D341Med (cell line): ENCODE results near the gene ZNF599.
"Not testable (repeated sequence)": the region's sequence is repeated elsewhere in the genome, so short reads cannot be mapped to it uniquely, and the experiment has no call there.

Experiments used
- DNase-seq: peaks from one replicate; pipeline ENCODE4 v3.0.0; 2012; ENCODE audit warnings: low spot score

Gene ZNF599

GRCh38 chr19:34772697-34773554 is at the start of gene ZNF599:
ZNF599 (minus strand) TSS chr19:34773215; CDS start chr19:34772841, 374 bp downstream.
- DNase-seq, result peak; percentile 93

- no peak for DNase-seq
Observed at GRCh38 chr19:34818270-34818669, 45.3 kb upstream of the ZNF599 start.

GRCh38 chr19:34816708-34817107 is 43.7 kb upstream of the ZNF599 start:
- no peak for DNase-seq

GRCh38 chr19:34808566-34808965 is 35.6 kb upstream of the ZNF599 start:
- no peak for DNase-seq

- DNase-seq, result no peak
Observed at GRCh38 chr19:34806976-34807860, 34.2 kb upstream of the ZNF599 start.

GRCh38 chr19:34804115-34804514 is 31.1 kb upstream of the ZNF599 start:
- DNase-seq, result no peak

GRCh38 chr19:34796953-34797352 is 23.9 kb upstream of the ZNF599 start:
- DNase-seq, result not testable (repeated sequence)

- DNase-seq, result no peak
Observed at GRCh38 chr19:34794066-34794960, 21.3 kb upstream of the ZNF599 start.

GRCh38 chr19:34793565-34793964 is 20.6 kb upstream of the ZNF599 start:
- DNase-seq, result no peak

GRCh38 chr19:34788074-34788473 is 15.1 kb upstream of the ZNF599 start:
- no peak for DNase-seq

GRCh38 chr19:34787059-34787824 is 14.2 kb upstream of the ZNF599 start:
- no peak for DNase-seq

- no peak for DNase-seq
Observed at GRCh38 chr19:34786236-34786635, 13.2 kb upstream of the ZNF599 start.

GRCh38 chr19:34779652-34780051 is 6.6 kb upstream of the ZNF599 start:
- DNase-seq, result no peak

GRCh38 chr19:34778342-34778741 is 5.3 kb upstream of the ZNF599 start:
- no peak for DNase-seq

- no peak for DNase-seq
Observed at GRCh38 chr19:34774857-34775256, 1.8 kb upstream of the ZNF599 start.

GRCh38 chr19:34773555-34773864 is 495 bp upstream of the ZNF599 start:
- DNase-seq, result no peak

GRCh38 chr19:34767951-34768350 is 5.1 kb downstream of the ZNF599 start:
- peak; percentile 32 for DNase-seq

- no peak for DNase-seq
Observed at GRCh38 chr19:34766386-34766785, 6.6 kb downstream of the ZNF599 start.

- DNase-seq, result no peak
Observed at GRCh38 chr19:34759218-34759917, 13.6 kb downstream of the ZNF599 start.

- DNase-seq, result no peak
Observed at GRCh38 chr19:34757441-34757840, 15.6 kb downstream of the ZNF599 start.
